WERI-Rb-1 (cell line): ENCODE measurements around the gene BCAP31.
"Not testable (repeated sequence)": the region's sequence is repeated elsewhere in the genome, so short reads cannot be mapped to it uniquely, and the experiment has no call there.

ENCODE experiments used
- DNase-seq: peaks from one replicate; pipeline ENCODE4 v3.0.0-alpha.2; 2020
- H3K27ac ChIP-seq: fragments of 250-450 bp; sonication (Bioruptor Pico); 2 replicates; pipeline ENCODE4 v1.5.1; 2020; ENCODE audit warnings: mild to moderate bottlenecking, moderate library complexity
- H3K27me3 ChIP-seq: fragments of 250-450 bp; sonication (Bioruptor Pico); 2 replicates; pipeline ENCODE4 v1.5.1; 2021; ENCODE audit warnings: mild to moderate bottlenecking, low read depth, moderate library complexity; ENCODE audit not compliant: insufficient read depth, severe bottlenecking
- H3K36me3 ChIP-seq: fragments of 250-450 bp; sonication (Bioruptor Pico); 2 replicates; pipeline ENCODE4 v1.5.1; 2020; ENCODE audit warnings: mild to moderate bottlenecking, moderate library complexity
- H3K4me3 ChIP-seq: 2 replicates; pipeline ENCODE4 v1.5.1; 2011; ENCODE audit warnings: low read depth, mild to moderate bottlenecking, control low read depth, low read length
- H3K9me3 ChIP-seq: fragments of 250-450 bp; sonication (Bioruptor Pico); 2 replicates; pipeline ENCODE4 v1.5.1; 2021; ENCODE audit warnings: mild to moderate bottlenecking, moderate library complexity; ENCODE audit not compliant: severe bottlenecking
- CTCF ChIP-seq: IDR thresholded peaks from 2 replicates; pipeline ENCODE4 v1.5.1; 2011; ENCODE audit warnings: low read depth, mild to moderate bottlenecking, control low read depth, inconsistent platforms, low read length

BCAP31 gene

GRCh38 chrX:153686711-153687110 lies 37.5 kb downstream of the BCAP31 start:
- Histone ChIP-seq H3K36me3 (peaks cover 32% of the 10 kb centered on the region), H3K9me3 (peaks cover 10% of the 10 kb centered on the region), H3K4me3 (peak overlapping the region; percentile 64), H3K27ac (peak overlapping the region; percentile 99), H3K27me3 (peaks cover 8% of the 10 kb centered on the region)
- no peak for TF ChIP-seq CTCF
- peak; percentile 98 for DNase-seq

DNA sequence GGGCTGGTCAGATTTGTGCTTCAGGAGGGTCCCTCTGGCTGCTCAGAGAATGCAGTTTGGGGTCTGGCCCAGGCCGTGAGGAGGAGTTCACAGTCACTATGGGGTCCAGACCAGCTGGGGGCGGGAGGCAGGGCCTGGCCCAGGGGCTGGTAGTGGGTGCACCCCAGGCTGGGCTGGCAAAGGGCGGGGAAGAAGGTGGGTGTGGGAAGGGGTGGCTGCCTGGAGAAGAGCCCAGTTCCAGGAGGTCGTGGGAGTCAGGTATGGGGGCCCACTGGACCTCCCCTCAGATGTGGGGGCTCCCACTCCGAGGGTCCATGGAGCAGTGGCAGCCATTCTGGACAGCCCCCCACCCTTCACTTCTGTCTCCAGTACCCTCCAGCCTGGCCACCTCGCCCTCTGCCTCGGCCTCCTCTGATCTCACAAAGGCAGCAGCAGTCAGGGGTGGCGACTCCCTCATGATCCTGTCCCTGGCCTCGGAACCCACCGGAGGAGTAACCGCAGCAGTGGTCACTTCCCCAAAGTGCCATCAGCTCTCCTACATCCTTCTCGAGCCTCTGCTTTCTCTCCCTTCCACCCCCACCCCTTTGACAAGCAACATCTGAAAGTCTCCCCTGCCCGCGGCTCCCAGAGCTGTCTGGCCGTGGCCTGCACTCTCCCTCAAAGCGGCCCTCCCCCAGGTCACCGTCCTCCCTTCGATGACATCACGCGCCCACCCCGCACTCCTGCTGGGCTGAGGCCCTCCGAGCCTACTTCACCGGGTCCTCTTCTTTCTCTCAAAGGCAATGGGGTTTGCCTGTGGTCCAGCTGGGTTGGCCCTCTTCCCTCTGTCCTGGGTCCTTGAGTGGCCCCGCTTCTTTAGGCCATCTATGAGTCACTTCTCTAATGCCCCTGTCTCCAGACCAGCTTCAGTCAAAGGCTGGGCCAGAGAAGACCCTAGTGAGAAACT lies 38.2 kb downstream of the BCAP31 start:
- Histone ChIP-seq H3K9me3 (peaks cover 10% of the 10 kb centered on the region), H3K36me3 (peaks cover 29% of the 10 kb centered on the region), H3K27ac (peak overlapping the region; percentile 99), H3K27me3 (peaks cover 8% of the 10 kb centered on the region), H3K4me3 (peak overlapping the region; percentile 64)
- peak; percentile 75 for DNase-seq
- TF ChIP-seq CTCF: no peak

- peak overlapping the region; percentile 64 for H3K4me3 ChIP-seq
- no peak for TF ChIP-seq CTCF
- no peak for DNase-seq
- peaks cover 8% of the 10 kb centered on the region for H3K27me3 ChIP-seq
- peak overlapping the region; percentile 99 for H3K27ac ChIP-seq
- H3K9me3 ChIP-seq: peaks cover 10% of the 10 kb centered on the region
- peaks cover 20% of the 10 kb centered on the region for H3K36me3 ChIP-seq
Observed at GRCh38 chrX:153685156-153685536, 39.0 kb downstream of the BCAP31 start.

DNA sequence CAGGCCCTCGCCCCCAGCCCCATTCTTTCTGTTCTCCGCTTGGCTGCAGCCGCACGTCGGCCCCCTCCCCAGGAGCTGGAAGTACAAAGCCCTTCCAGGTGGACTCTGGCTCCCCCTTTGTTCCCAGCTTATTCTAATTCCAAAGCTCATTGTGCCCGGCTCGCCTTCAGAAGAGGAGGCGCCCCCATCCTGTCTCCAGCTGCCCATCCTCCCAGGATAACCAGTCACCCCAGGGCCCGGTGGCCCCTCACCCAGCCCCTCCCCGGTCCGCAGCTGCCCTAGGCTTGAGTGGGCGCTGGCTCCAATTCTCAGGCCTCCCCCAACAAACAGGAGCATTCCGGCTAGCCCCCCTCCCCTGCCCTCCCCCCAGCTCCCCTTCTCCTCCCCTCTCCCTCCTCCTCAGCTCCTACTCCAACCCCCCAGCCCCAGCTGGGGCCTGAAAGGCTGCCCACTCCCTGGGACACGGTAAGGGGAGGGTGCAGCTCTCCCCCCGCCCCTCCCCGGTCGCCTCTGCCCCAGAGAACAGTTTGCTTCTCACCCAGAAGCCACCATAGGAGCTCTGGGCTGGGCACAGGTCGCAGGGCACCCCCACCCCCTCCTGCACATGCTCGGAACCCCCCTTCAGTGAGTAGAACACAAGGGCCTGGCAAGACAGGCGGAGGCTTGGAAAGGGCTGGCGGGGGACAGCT lies 39.6 kb downstream of the BCAP31 start:
- Histone ChIP-seq H3K27me3 (peaks cover 8% of the 10 kb centered on the region), H3K4me3 (peak overlapping the region; percentile 64), H3K27ac (peak overlapping the region; percentile 99), H3K36me3 (peaks cover 16% of the 10 kb centered on the region), H3K9me3 (peaks cover 10% of the 10 kb centered on the region)
- TF ChIP-seq CTCF: 0 out of 2 replicates have a peak, but pooled peaks have one; percentile 28
- peak; percentile 86 for DNase-seq

DNA sequence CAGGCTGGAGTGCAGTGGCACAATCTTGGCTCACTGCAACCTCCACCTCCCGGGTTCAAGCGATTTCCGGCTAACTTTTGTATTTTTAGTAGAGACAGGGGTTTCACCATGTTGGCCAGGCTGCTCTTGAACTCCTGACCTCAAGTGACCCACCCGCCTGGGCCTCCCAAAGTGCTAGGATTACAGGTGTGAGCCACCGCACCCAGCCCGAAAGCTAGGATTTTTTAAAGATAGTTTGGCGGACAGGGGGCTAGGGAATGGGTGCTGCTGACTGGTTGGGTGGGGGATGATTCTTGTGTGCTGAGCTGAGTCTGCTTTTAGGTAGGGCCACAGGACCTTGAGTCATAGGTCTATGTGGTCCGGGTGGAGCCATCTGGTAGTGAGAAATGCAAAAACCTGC lies 40.7 kb downstream of the BCAP31 start:
- Histone ChIP-seq H3K9me3 (peaks cover 10% of the 10 kb centered on the region), H3K36me3 (peaks cover 16% of the 10 kb centered on the region), H3K27ac (peak overlapping the region; percentile 99)
- H3K4me3 ChIP-seq, H3K27me3 ChIP-seq: not testable (repeated sequence)
- peak; percentile 5 for DNase-seq

DNA sequence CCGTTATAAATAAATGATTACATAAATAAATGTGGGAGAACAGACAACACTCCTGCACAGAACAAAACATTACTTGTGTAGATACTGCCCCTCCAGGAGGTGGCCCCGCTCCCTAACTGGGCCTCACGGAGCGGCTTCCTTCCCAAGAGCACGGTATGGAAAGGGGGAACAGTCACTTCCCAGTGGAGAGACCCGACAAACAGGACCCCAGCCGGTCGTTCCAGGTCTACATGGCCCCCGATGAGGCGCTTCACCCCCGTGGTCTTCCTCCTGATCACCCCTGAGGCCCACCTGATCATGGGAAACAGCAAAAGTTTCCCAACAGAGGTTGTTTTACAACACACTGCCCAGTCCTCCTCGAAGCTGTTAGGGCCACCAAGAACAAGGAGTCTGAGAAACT lies 43.0 kb downstream of the BCAP31 start:
- peak; percentile 12 for DNase-seq

More for the DNA sequence above, 43.0 kb downstream of the BCAP31 start:
- Histone ChIP-seq H3K9me3 (peaks cover 10% of the 10 kb centered on the region), H3K27me3 (peaks cover 12% of the 10 kb centered on the region), H3K4me3 (no peak overlapping the region), H3K27ac (no peak overlapping the region), H3K36me3 (peaks cover 16% of the 10 kb centered on the region)
- TF ChIP-seq CTCF: no peak
